HG03469 (cell line): Measurements from ENCODE around the gene MEIG1.
"Not testable (repeated sequence)": the region's sequence is repeated elsewhere in the genome, so short reads cannot be mapped to it uniquely, and the experiment has no call there.

Experiments
- ATAC-seq: cut with Tn5 transposase; IDR thresholded peaks from one replicate; pipeline ENCODE4 v1.9.1; 2021; ENCODE audit warnings: mild to moderate bottlenecking, moderate library complexity, moderate number of reproducible peaks; ENCODE audit not compliant: unreplicated experiment

The MEIG1 gene

DNA sequence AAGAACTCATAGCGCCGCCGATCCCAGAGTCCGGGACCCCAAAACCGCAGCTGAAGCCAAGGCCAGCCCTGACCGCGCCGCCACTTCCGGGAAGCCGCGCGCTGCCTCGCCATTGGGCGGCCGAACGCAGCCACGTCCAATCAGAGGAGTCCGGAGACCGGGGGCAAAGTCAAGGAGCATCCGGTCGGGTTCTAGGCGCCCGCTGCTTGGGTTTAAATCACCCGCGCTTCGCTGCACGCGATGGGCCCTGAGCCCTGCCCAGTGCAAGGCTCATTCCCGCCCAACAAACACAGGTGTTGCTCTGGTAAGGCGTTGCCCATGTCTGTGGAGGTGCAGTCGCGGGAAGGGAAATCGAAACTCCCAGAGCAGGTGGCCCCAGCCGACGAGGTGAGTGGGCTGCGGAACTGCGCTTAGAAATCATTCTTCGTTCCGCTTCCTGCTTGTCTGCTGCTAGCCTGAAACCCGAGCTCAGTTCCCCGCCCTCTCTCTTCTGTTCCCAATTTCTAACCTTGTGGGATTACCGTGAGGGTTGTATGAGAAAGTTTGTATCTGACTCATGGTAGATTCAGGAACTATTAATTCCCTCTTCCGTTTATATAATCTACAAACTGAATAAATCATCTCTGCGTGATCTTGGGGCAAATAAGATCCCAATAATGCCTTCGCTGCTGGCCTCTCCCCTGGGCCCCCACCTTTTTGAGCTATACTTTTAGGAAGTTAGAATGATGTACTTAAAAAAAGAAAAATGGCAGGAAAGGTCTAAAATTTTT, 5.0 kb upstream of the MEIG1 start, which contains the start of gene DCLRE1C:
Gene DCLRE1C, minus strand, starts transcription at position 96 of the 770 bp plus-strand sequence. Its CDS starts 86 bp downstream, at position 10.
- ATAC-seq, result peak; percentile 74

DNA sequence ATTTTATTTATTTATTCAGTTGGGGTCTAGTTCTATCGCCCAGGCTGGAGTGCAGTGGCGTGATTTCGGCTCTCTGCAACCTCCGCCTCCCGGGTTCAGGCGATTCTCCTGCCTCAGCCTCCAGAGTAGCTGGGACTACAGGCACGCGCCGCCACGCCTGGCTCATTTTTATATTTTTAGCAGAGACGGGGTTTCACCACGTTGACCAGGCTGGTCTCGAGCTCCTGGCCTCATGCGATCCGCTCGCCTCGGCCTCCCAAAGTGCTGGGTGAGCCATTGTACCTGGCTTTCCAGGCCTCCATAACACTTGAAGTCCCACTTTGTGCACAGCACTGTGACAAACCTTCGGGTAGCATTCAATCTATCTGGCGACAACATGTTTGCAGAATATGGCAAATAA, 4.3 kb upstream of the MEIG1 start:
- ATAC-seq, result no peak

DNA sequence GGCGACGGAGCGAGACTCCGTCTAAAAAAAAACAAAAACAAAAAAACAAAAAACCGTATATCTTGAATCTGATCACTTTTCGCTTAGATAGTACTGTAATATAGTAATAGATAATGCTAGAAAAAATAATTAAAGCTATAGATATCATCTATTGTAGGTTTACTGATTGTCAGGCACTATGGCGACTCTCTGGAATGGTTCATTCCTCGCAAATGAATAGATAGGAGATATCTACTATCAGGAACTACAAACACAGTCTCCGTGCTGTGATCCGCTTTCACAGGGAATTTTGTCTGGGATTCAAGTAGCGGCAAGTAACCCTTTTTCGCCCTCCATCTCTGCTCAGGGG, 342 bp upstream of the MEIG1 start:
- no peak for ATAC-seq

DNA sequence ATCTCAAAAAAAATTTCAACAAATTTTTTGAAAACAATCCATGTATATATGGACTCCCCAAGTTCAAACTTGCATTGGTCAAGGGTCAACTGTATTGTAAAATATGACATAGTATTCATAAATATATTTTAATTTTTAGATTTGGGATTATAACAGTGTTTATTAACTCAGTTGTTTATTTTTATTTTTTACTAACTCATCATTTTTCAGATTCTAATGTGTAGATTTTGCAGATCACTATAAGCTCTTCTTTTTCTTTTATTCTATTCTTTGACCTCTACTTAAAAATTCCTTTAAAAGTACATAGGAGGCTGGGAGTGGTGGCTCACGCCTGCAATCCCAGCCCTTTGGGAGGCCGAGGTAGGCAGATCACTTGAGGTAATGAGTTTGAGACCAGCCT, 8.7 kb downstream of the MEIG1 start:
- no peak for ATAC-seq

DNA sequence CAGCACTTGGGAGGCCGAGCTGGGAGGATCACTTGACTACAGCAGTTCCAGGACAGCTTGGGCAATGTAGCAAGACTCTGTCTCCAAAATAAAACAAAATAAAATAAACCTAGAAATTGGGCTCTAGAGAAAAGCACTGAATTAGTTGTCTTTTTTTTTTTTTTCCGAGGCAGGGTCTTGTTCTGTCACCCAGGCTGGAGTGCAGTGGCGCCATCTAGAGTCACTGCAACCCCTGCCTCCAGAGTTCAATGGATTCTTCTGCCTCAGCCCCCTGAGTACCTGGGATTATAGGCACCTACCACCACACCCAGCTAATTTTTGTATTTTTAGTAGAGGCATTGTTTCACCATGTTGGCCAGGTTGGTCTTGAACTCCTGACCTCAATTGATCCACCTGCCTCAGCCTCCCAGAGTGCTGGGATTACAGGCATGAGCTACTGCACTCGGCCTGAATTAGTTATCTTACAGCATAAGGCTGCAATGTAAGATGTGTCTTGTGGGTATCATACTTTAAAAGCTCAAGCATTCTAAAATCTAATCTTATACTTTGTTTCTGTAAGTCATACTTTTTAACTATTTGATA, 12.8 kb downstream of the MEIG1 start:
- ATAC-seq, result no peak

DNA sequence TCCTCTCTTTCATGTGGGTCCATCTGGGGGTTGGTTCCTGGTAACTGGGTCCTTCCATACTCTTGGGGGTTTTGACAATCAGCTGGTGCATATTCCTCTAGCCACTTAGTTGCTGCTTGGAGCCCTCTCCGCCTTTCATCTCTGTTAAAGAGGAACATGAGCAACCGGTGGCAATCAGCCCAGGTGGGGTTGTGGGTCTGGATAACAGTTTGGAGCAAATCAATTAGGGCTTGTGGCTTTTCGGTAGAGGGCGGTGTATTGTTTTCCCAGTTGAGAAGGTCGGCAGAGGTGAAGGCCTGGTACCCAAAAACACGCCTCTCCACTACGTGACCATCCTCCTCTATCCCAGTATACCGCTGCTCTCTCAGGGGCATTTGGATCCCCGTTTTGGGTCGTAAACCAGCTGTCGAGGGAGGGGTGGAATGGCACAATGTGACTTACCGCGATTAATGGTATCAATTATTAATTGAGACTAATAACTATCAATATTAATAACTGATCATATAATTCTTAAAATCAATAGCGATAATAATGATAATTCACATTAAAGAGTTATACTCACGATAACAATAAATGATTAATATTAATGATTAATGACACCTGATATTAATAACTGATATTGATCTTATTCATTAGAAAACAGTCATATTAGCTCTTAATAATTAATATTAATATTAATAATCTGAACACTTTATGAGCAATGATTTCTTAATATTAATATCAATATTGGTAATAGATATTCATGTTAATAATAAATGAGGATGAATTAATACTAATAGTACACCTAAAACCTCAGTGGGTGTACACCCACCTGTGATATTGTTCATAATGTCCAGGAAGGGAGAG, 15.2 kb downstream of the MEIG1 start:
- ATAC-seq, result not testable (repeated sequence)

DNA sequence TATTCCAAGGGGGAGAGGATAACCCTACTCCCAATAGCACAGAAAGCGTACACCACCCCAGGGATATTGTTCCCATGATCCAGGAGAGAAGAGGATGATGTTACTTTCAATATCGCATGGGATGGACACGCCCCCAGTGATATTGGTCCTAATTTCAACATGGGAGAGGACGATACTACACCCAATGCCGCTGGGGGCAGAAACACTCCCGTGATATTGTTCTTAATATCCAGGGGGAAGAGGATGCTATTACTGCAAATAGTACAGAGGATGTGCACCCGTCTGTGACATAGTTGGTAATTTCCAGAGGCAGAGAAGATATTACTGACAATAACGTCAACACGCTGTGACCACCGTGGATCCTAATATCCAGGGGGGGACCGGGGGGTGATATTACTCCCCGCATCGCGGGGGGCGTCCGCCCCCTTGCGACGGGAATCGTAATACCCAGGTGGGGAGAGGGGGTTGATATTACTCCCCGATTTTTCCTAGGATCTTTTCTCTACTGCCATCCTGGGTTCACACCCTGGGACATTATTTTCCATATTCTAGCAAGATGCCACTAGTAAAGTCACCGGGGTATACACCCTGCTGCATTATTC, 16.6 kb downstream of the MEIG1 start:
- ATAC-seq, result no peak

DNA sequence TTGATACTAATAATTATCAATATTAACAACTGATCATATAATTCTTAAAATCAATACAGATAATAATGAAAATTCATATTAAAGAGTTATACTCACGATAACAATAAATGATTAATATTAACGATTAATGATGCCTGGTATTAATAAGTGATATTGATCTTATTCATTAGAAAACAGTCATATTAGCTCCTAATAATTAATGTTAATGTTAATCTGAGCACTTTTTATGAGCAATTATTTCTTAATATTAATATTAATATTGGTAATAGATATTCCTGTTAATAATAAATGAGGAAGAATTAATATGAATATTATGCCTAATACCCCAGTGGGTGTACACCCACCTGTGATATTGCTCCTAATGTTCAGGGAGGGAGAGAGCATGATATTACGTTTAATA, 23.6 kb downstream of the MEIG1 start:
- ATAC-seq, result no peak

DNA sequence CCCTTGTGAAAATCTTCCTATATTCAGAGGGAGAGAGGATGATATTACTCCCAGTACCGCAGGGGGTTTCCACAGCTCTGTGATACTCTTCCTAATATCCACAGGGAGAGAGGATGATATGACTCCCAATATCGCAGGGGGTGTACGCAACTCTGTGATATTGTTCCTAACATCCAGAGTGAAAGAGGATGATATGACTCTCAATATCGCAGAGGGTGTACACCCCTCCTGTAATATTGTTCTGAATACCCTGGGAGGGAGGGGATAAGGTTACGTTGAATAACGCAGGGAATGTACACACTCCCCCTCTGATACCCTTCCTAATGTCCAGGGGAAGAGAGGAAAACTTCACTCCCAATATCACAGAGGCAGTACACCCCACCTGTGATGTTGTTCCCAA, 30.4 kb downstream of the MEIG1 start:
- not testable (repeated sequence) for ATAC-seq

DNA sequence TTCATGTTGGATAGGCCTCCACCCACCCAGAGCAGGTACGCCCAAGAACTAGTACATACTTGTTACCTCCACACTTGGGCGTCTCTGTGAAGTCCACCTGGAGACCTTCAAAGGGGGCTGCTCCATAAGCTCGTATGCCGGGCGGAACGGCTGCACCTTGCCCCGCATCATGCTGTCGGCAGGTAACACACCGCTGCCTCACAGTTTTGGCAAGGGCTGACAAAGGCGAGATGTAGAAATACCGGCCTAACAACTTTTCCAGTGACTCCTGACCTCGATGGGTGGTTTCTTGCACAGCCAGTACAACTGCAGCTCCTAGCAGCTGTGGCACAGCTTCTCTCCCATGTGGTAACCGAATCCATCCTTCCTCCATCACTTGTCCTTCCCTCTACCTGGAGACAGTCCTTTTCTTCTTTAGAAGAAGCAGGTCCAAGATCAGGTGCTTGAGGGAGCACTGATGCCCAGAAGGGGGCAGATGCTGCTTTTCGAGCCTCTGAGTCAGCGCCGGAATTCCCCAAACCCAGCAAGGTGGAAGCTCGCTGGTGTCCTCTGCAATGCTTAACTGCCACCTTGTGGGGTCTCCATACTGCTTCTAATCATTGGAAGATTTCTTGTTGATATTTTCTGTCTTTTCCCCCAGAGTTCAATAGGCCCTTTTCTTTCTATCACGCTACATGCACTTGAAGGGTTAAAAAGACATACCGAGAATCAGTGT, 32.0 kb downstream of the MEIG1 start:
- ATAC-seq, result not testable (repeated sequence)

DNA sequence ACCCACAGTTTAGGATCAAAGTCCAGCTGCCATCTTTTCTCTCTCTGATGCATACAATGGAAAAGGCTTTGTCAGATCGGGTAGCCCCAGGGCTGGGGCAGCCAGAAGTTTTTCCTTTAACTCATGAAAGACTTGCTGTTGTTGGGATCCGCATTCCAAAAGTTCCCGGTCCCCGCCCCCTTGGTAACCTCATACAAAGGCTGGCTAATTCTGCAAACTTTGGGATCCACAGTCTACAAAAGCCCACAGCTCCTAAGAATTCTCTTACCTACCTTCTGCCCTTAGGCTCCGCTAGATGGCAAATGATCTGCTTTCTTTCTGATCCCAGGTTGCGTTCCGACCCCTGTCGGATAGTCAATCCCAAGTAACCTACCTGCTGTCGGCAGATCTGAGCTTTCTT, 33.1 kb downstream of the MEIG1 start:
- not testable (repeated sequence) for ATAC-seq

DNA sequence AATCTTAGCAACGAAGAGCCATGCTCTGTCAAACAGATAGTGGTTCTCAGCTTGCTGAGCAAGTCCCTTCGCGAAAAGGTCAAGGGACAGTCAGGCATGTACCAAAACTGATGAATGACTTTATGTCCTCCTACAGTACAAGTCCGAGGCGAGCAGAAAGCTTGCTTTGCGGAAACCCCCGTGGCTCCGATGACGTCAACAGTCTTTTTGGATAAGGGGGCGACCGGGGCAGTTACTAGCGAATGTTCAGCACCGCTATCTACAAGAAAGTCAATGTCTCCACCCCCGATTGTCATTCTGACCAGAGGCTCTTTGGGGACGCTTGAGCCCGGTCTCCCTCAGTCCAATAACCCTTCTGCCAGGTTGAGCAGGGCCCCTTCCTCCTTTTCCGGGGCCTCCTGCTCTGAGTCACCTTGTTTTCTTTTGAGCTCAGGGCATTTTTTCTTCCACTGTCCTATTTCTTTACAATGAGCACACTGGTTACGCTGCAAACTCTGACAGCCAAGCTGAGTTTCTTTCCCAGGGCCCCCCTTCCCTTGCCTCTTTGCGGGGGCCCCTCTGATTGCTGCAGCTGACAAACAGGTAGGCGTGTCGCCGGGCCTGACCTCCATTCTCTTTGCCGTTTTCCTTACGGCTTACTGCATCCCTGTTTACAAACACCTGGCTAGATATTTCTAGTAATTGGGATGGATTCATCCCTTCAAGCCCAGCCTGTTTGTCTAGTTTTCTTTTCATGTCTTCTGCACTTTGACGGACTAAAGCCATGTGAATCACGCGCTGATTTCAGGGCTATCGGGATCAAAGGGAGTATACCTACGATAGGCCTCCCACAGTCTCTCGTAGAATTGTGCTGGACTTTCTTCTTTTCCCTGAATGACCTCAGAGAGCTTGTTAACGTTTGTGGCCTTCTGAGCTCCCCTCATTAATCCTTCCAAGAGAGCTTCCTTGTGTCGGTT, 34.6 kb downstream of the MEIG1 start:
- ATAC-seq, result not testable (repeated sequence)

DNA sequence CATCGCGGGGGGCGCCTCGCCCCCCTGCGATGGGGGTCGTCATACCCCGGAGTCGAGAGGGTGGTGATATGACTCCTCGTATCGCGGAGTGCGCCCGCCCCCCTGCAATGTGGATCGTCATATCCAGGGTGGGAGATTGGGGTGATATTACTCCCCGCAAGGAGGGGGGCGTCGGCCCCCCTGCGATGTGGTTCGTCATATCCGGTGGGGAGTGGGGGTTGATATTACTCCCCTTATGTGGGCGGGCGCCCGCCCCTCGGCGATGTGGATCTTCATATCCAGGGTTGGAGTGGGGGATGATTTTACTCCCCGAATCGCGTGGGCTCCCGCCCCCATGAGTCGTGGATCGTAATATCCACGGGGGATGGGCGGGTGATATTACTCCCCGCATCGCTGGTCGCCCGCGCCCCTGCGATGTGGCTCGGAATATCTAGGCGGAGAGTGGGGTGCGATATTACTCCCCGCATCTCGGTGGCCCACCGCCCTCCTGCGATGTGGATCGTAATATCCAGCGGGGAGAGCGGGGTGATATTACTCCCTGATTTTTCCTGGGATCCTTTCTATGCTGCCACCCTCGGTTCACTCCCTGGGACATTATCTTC, 36.9 kb downstream of the MEIG1 start:
- ATAC-seq, result no peak

DNA sequence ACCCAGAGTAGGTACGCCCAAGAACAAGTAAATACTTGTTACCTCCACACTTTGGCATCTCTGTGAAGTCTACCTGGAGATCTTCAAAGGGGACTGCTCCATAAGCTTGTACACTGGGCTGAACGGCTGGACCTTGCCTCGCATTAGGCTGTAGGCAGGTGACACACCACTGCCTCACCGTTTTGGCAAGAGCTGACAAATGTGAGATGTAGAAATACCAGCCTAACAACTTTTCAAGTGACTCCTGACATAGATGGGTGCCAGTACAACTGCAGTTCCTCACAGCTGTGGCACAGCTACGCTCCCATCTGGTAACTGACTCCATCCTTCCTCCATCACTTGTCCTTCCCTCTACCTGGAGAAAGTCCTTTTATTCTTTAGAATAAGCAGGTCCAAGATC, 54.3 kb downstream of the MEIG1 start:
- ATAC-seq, result not testable (repeated sequence)

DNA sequence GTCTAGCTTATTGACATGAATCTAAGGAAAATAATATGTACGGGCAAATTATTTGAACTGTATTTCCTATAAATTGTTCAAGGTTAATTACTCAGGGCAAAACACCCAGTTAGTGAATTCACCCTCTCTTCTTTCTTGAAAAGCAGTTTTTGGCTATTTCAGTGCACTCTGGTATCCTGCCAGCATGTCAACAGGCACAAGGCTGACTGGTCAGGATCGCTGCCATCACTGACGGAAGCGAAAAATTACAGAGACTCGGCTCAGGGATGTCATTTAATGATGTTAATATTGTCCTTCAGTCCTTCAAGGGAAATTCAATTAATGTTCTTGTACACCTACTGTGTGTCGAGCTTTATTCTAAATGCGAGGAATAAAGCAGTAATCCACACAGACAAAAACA, 56.3 kb downstream of the MEIG1 start:
- no peak for ATAC-seq

DNA sequence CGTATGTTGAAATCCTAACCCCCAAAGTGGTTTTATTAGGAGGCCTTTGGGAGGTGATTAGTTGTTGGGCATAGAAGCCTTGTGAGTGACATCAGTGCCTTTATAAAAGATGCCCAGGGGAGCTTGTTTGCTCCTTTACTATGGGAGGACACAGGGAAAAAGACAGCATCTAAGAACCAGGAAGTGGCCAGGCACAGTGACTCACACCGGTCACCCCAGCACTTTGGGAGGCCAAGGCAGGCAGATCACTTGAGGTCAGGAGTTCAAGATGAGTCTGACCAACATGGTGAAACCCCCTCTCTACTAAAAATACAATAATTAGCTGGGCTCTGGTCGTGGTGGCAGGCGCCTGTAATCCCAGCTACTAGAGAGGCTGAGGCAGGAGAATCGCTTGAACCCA, 61.8 kb downstream of the MEIG1 start:
- ATAC-seq, result not testable (repeated sequence)
